Measurements from ENCODE around the gene SHH. TPM values are rescaled to one million over a fixed set of nuclear protein-coding genes. Genes with fewer than 3 reads are reported as not detected.
A peak's percentile ranks its signal among the peaks of the same experiment; 100 is the strongest.

SHH gene
- total and polyA plus RNA-seq, 2 donors (not counting 1 experiment from before 2014, with no cell fraction given) = under 0.01 TPM; not detected in 1

DNA sequence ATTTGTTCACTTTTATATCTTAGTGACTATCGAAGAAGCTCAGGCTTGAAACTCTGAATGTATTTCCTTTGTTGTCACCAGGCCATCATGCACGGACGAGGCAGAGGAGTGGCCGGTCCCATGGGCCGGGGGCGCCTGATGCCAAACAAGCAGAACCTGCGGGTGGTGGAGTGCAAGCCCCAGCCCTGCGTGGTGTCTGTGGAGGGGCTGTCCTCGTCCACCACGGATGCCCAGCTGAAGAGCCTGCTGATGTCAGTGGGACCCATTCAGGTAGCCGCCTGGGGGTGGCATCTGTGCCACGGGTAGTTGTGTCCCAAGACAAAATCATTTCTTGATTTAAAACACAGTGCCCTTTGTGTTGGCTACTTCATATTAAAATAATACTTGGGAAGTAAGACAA is 45.9 kb downstream of the SHH start:
- peaks cover 11% of the 10 kb centered on the region for H3K79me2 ChIP-seq (ENCODE audit: control insufficient read depth, insufficient read depth, low read length)
- no peaks in the 10 kb centered on the region for H3K27me3 ChIP-seq (ENCODE audit: control insufficient read depth, insufficient read depth, low read length)
- no peaks in the 10 kb centered on the region for H4K20me1 ChIP-seq (ENCODE audit: control insufficient read depth, extremely low read depth, insufficient read depth, low read length)
- H3K36me3 ChIP-seq (ENCODE audit: control insufficient read depth, insufficient read depth, low read length) = peaks cover 16% of the 10 kb centered on the region
- no peak overlapping the region for H3K4me3 ChIP-seq (replicated peaks in 1 of 4; ENCODE audit: control extremely low read depth in 1 of 4, insufficient read depth in 1 of 4, low read depth in 3 of 4, low read length in 4 of 4)
- DNase-seq (ENCODE audit: low read depth in 2 of 2) = no peak
- H3K4me2 ChIP-seq (ENCODE audit: extremely low read depth, insufficient read depth, low read length) = no peak overlapping the region
- H3K4me1 ChIP-seq (ENCODE audit: control insufficient read depth, extremely low read depth, insufficient read depth, low read length) = no peaks in the 10 kb centered on the region
- no peak overlapping the region for H3K9ac ChIP-seq (ENCODE audit: insufficient read depth, low read length)
- H3K27ac ChIP-seq (ENCODE audit: insufficient read depth, low read length) = no peak overlapping the region
- no peaks in the 10 kb centered on the region for H3K9me3 ChIP-seq (ENCODE audit: control insufficient read depth, insufficient read depth, low read depth, low read length)
- TF ChIP-seq, protein P1, sequence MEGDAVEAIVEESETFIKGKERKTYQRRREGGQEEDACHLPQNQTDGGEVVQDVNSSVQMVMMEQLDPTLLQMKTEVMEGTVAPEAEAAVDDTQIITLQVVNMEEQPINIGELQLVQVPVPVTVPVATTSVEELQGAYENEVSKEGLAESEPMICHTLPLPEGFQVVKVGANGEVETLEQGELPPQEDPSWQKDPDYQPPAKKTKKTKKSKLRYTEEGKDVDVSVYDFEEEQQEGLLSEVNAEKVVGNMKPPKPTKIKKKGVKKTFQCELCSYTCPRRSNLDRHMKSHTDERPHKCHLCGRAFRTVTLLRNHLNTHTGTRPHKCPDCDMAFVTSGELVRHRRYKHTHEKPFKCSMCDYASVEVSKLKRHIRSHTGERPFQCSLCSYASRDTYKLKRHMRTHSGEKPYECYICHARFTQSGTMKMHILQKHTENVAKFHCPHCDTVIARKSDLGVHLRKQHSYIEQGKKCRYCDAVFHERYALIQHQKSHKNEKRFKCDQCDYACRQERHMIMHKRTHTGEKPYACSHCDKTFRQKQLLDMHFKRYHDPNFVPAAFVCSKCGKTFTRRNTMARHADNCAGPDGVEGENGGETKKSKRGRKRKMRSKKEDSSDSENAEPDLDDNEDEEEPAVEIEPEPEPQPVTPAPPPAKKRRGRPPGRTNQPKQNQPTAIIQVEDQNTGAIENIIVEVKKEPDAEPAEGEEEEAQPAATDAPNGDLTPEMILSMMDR (conservative IDR thresholded peaks at IDR 0.05 in 1 of 2, IDR thresholded peaks at IDR 0.05 in 1 of 2; ENCODE audit: low read depth in 1 of 2, low read length in 2 of 2) = no peak
- no peak for TF ChIP-seq EZH2 (IDR thresholded peaks at IDR 0.05; ENCODE audit: low read length, missing control alignments)
- no peak overlapping the region for H2AFZ ChIP-seq (ENCODE audit: low read length)

DNA sequence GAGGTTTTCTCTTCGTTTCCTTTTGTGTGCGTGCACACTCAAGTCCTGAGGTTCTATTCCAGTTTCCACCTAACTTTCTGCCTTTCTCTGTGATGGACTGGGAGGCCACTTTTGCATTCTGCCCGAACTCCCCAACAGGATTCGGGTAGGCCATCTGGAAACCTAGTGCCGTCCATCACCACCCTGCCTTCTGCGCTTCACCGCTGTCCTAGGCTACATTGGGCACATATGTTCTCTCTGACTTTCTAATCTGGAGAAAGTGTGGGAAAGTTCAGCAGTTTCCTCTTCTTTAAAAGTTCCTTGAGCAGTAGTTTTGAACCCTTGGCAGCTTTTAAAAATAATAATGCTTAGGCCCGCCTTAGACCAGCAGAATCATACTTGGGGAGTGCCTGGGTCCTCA is 46.8 kb downstream of the SHH start:
- no peak overlapping the region for H3K9ac ChIP-seq (ENCODE audit: insufficient read depth, low read length)
- no peak overlapping the region for H3K4me3 ChIP-seq (replicated peaks in 1 of 4; ENCODE audit: control extremely low read depth in 1 of 4, insufficient read depth in 1 of 4, low read depth in 3 of 4, low read length in 4 of 4)
- no peak overlapping the region for H3K27ac ChIP-seq (ENCODE audit: insufficient read depth, low read length)
- H3K27me3 ChIP-seq (ENCODE audit: control insufficient read depth, insufficient read depth, low read length) = no peaks in the 10 kb centered on the region
- H4K20me1 ChIP-seq (ENCODE audit: control insufficient read depth, extremely low read depth, insufficient read depth, low read length) = no peaks in the 10 kb centered on the region
- TF ChIP-seq EZH2 (IDR thresholded peaks at IDR 0.05; ENCODE audit: low read length, missing control alignments) = no peak
- TF ChIP-seq, protein P1 (conservative IDR thresholded peaks at IDR 0.05 in 1 of 2, IDR thresholded peaks at IDR 0.05 in 1 of 2; ENCODE audit: low read depth in 1 of 2, low read length in 2 of 2) = no peak
- H3K9me3 ChIP-seq (ENCODE audit: control insufficient read depth, insufficient read depth, low read depth, low read length) = no peaks in the 10 kb centered on the region
- no peaks in the 10 kb centered on the region for H3K4me1 ChIP-seq (ENCODE audit: control insufficient read depth, extremely low read depth, insufficient read depth, low read length)
- H3K79me2 ChIP-seq (ENCODE audit: control insufficient read depth, insufficient read depth, low read length) = peaks cover 13% of the 10 kb centered on the region
- no peak overlapping the region for H2AFZ ChIP-seq (ENCODE audit: low read length)
- no peak overlapping the region for H3K4me2 ChIP-seq (ENCODE audit: extremely low read depth, insufficient read depth, low read length)
- H3K36me3 ChIP-seq (ENCODE audit: control insufficient read depth, insufficient read depth, low read length) = peaks cover 13% of the 10 kb centered on the region
- DNase-seq (ENCODE audit: low read depth in 2 of 2) = no peak

DNA sequence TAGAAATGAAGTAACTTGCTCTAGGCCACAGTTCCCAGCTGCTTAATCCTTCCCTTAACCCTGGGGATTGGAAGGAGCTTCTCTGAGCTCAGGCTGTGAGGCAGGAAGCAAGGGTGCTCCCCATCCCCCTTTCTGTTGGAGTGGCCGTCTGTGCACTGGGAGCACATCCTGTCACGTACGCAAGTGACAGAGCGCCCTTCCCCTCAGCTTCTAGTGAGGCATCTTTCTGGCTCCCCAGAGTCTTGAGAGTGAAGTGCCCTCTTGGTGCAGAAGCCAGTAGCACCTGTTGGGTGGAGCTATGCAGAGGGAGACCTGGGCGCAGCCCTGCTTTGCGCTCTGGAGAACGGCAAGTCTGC is 47.8 kb downstream of the SHH start:
- no peak overlapping the region for H3K4me2 ChIP-seq (ENCODE audit: extremely low read depth, insufficient read depth, low read length)
- H4K20me1 ChIP-seq (ENCODE audit: control insufficient read depth, extremely low read depth, insufficient read depth, low read length) = no peaks in the 10 kb centered on the region
- H3K9ac ChIP-seq (ENCODE audit: insufficient read depth, low read length) = peak overlapping the region; percentile 28
- peaks cover 7% of the 10 kb centered on the region for H3K36me3 ChIP-seq (ENCODE audit: control insufficient read depth, insufficient read depth, low read length)
- H3K4me3 ChIP-seq (replicated peaks in 1 of 4; ENCODE audit: control extremely low read depth in 1 of 4, insufficient read depth in 1 of 4, low read depth in 3 of 4, low read length in 4 of 4) = no peak overlapping the region
- no peak for DNase-seq (ENCODE audit: low read depth in 2 of 2)
- peaks cover 16% of the 10 kb centered on the region for H3K79me2 ChIP-seq (ENCODE audit: control insufficient read depth, insufficient read depth, low read length)
- no peaks in the 10 kb centered on the region for H3K4me1 ChIP-seq (ENCODE audit: control insufficient read depth, extremely low read depth, insufficient read depth, low read length)
- H3K27me3 ChIP-seq (ENCODE audit: control insufficient read depth, insufficient read depth, low read length) = no peaks in the 10 kb centered on the region
- no peaks in the 10 kb centered on the region for H3K9me3 ChIP-seq (ENCODE audit: control insufficient read depth, insufficient read depth, low read depth, low read length)
- no peak overlapping the region for H2AFZ ChIP-seq (ENCODE audit: low read length)
- TF ChIP-seq EZH2 (IDR thresholded peaks at IDR 0.05; ENCODE audit: low read length, missing control alignments) = no peak
- TF ChIP-seq, protein P1 (conservative IDR thresholded peaks at IDR 0.05 in 1 of 2, IDR thresholded peaks at IDR 0.05 in 1 of 2; ENCODE audit: low read depth in 1 of 2, low read length in 2 of 2) = no peak
- peak overlapping the region; percentile 55 for H3K27ac ChIP-seq (ENCODE audit: insufficient read depth, low read length)
